ENCODE measurements around the gene RIOK2. TPM values are rescaled to one million over a fixed set of nuclear protein-coding genes. Genes with fewer than 3 reads are reported as not detected.

Gene RIOK2
- total and polyA plus RNA-seq, 2 donors (not counting 1 experiment from before 2014, with no cell fraction given): 18.2 to 24.6 TPM

DNA sequence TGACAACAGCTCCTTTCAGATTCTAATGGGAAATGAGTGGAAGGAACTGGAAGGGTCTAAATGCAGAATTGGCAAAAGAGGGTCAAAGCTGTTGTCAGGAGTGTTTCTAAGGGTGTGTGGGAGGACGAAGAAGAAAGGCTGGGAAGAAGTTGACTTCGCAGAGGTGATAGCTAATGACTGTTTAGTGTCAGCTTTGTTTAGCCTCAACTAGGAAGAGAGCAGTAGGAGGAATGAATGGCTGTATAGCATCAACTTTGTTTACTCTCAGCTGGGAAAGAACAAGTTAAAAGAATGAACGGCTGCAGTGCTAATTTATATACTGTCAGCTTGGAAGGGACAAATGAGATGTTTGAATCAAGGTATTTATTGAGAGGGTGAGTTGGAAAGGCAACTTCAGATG lies 34.8 kb downstream of the RIOK2 start:
- Histone ChIP-seq H4K20me1 (ENCODE audit: control insufficient read depth, extremely low read depth, insufficient read depth, low read length) (no peaks in the 10 kb centered on the region), H3K4me1 (ENCODE audit: control insufficient read depth, extremely low read depth, insufficient read depth, low read length) (no peaks in the 10 kb centered on the region), H3K36me3 (ENCODE audit: control insufficient read depth, insufficient read depth, low read length) (no peaks in the 10 kb centered on the region), H3K79me2 (ENCODE audit: control insufficient read depth, insufficient read depth, low read length) (no peaks in the 10 kb centered on the region), H3K4me3 (replicated peaks in 1 of 4; ENCODE audit: control extremely low read depth in 1 of 4, insufficient read depth in 1 of 4, low read depth in 3 of 4, low read length in 4 of 4) (no peak overlapping the region), H3K4me2 (ENCODE audit: extremely low read depth, insufficient read depth, low read length) (no peak overlapping the region), H3K27me3 (ENCODE audit: control insufficient read depth, insufficient read depth, low read length) (no peaks in the 10 kb centered on the region), H3K9me3 (ENCODE audit: control insufficient read depth, insufficient read depth, low read depth, low read length) (no peaks in the 10 kb centered on the region), H2AFZ (ENCODE audit: low read length) (no peak overlapping the region), H3K27ac (ENCODE audit: insufficient read depth, low read length) (no peak overlapping the region), H3K9ac (ENCODE audit: insufficient read depth, low read length) (no peak overlapping the region)
- DNase-seq (ENCODE audit: low read depth in 2 of 2): no peak
- no peak for TF ChIP-seq EZH2 (IDR thresholded peaks at IDR 0.05; ENCODE audit: low read length, missing control alignments)
- TF ChIP-seq, protein P1, sequence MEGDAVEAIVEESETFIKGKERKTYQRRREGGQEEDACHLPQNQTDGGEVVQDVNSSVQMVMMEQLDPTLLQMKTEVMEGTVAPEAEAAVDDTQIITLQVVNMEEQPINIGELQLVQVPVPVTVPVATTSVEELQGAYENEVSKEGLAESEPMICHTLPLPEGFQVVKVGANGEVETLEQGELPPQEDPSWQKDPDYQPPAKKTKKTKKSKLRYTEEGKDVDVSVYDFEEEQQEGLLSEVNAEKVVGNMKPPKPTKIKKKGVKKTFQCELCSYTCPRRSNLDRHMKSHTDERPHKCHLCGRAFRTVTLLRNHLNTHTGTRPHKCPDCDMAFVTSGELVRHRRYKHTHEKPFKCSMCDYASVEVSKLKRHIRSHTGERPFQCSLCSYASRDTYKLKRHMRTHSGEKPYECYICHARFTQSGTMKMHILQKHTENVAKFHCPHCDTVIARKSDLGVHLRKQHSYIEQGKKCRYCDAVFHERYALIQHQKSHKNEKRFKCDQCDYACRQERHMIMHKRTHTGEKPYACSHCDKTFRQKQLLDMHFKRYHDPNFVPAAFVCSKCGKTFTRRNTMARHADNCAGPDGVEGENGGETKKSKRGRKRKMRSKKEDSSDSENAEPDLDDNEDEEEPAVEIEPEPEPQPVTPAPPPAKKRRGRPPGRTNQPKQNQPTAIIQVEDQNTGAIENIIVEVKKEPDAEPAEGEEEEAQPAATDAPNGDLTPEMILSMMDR (conservative IDR thresholded peaks at IDR 0.05 in 1 of 2, IDR thresholded peaks at IDR 0.05 in 1 of 2; ENCODE audit: low read depth in 1 of 2, low read length in 2 of 2): no peak

DNA sequence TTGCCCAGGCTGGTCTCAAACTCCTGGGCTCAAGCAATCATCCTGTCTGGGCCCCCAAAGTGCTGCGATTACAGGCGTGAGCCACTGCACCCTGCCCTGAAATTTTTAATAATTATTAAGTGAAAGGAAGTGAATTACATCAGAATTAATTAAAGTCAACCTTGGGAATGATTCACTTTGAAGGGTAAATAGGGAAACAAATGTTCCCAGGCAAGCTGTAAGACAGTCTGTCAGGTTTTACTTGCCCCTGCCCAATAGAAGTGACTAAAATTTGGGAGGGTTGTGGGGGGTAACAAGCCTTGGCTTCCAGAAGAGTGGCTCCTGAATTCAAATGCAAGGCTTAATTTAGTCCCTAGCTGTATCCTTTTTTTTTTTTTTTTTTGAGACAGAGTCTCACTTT lies 39.3 kb downstream of the RIOK2 start:
- H3K79me2 ChIP-seq (ENCODE audit: control insufficient read depth, insufficient read depth, low read length): no peaks in the 10 kb centered on the region
- TF ChIP-seq, protein P1 (conservative IDR thresholded peaks at IDR 0.05 in 1 of 2, IDR thresholded peaks at IDR 0.05 in 1 of 2; ENCODE audit: low read depth in 1 of 2, low read length in 2 of 2): no peak
- no peak for TF ChIP-seq EZH2 (IDR thresholded peaks at IDR 0.05; ENCODE audit: low read length, missing control alignments)

DNA sequence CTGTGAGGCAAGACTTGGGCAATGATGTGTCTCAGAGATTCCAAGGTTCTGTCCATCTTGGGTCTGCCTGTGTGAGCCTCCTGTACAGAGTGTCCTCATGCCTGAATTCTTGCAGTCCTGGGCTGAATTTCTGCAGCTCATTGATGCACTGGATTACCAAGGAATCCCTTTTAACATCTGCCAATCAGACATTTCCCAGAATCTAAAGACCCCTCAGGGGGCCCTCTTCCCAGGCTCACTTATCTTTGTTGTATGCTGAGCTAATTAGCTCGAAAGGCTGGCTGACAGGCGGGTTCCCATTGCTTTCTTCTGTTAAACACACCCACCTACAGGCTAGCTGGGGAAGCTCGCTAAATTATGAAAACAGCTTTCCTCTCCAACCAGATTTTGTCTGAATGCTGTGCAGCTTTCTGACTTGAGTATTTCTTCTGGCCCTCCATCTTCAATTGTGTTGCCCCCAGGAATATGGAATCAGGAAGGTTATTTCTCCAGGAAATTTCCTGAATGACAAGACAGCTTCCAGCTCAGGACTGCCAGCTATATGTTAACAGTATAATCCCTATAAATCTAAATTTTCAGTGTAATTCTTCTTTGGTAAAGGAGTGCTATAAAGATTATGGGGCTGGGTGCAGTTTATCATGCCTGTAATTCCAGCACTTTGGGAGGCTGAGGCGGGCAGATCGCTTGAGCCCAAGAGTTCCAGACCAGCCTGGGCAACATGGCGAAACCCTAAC lies 40.4 kb downstream of the RIOK2 start, which contains the start of gene LIX1:
Gene LIX1 (minus strand): TSS at position 91 of the 734 bp plus-strand sequence. CDS start 35 bp downstream, at position 56.
- Histone ChIP-seq H3K4me2 (ENCODE audit: extremely low read depth, insufficient read depth, low read length) (no peak within 1 kb of the TSS), H2AFZ (ENCODE audit: low read length) (no peak within 1 kb of the TSS), H3K4me1 (ENCODE audit: control insufficient read depth, extremely low read depth, insufficient read depth, low read length) (no peaks in the 10 kb centered on the region), H3K27ac (ENCODE audit: insufficient read depth, low read length) (no peak within 1 kb of the TSS), H3K79me2 (ENCODE audit: control insufficient read depth, insufficient read depth, low read length) (no peaks in the 10 kb centered on the region), H3K27me3 (ENCODE audit: control insufficient read depth, insufficient read depth, low read length) (no peaks in the 10 kb centered on the region), H4K20me1 (ENCODE audit: control insufficient read depth, extremely low read depth, insufficient read depth, low read length) (no peaks in the 10 kb centered on the region), H3K9ac (ENCODE audit: insufficient read depth, low read length) (no peak within 1 kb of the TSS), H3K4me3 (replicated peaks in 1 of 4; ENCODE audit: control extremely low read depth in 1 of 4, insufficient read depth in 1 of 4, low read depth in 3 of 4, low read length in 4 of 4) (no peak within 1 kb of the TSS), H3K9me3 (ENCODE audit: control insufficient read depth, insufficient read depth, low read depth, low read length) (no peaks in the 10 kb centered on the region), H3K36me3 (ENCODE audit: control insufficient read depth, insufficient read depth, low read length) (no peaks in the 10 kb centered on the region)
- DNase-seq (ENCODE audit: low read depth in 2 of 2): peak; percentile 38 to 60
- no peak for TF ChIP-seq EZH2 (IDR thresholded peaks at IDR 0.05; ENCODE audit: low read length, missing control alignments)
- TF ChIP-seq, protein P1 (conservative IDR thresholded peaks at IDR 0.05 in 1 of 2, IDR thresholded peaks at IDR 0.05 in 1 of 2; ENCODE audit: low read depth in 1 of 2, low read length in 2 of 2): peak; percentile 51 to 74

More for the DNA sequence above, 39.3 kb downstream of the RIOK2 start:
- DNase-seq (ENCODE audit: low read depth in 2 of 2): no peak
- Histone ChIP-seq H3K27ac (ENCODE audit: insufficient read depth, low read length) (no peak overlapping the region), H3K9me3 (ENCODE audit: control insufficient read depth, insufficient read depth, low read depth, low read length) (no peaks in the 10 kb centered on the region), H2AFZ (ENCODE audit: low read length) (no peak overlapping the region), H3K36me3 (ENCODE audit: control insufficient read depth, insufficient read depth, low read length) (no peaks in the 10 kb centered on the region), H4K20me1 (ENCODE audit: control insufficient read depth, extremely low read depth, insufficient read depth, low read length) (no peaks in the 10 kb centered on the region), H3K4me1 (ENCODE audit: control insufficient read depth, extremely low read depth, insufficient read depth, low read length) (no peaks in the 10 kb centered on the region), H3K4me3 (replicated peaks in 1 of 4; ENCODE audit: control extremely low read depth in 1 of 4, insufficient read depth in 1 of 4, low read depth in 3 of 4, low read length in 4 of 4) (no peak overlapping the region), H3K27me3 (ENCODE audit: control insufficient read depth, insufficient read depth, low read length) (no peaks in the 10 kb centered on the region), H3K4me2 (ENCODE audit: extremely low read depth, insufficient read depth, low read length) (no peak overlapping the region), H3K9ac (ENCODE audit: insufficient read depth, low read length) (no peak overlapping the region)
